ENCODE results near the gene KATNB1.
A peak's percentile ranks its signal among the peaks of the same experiment; 100 is the strongest.

The KATNB1 gene

DNA sequence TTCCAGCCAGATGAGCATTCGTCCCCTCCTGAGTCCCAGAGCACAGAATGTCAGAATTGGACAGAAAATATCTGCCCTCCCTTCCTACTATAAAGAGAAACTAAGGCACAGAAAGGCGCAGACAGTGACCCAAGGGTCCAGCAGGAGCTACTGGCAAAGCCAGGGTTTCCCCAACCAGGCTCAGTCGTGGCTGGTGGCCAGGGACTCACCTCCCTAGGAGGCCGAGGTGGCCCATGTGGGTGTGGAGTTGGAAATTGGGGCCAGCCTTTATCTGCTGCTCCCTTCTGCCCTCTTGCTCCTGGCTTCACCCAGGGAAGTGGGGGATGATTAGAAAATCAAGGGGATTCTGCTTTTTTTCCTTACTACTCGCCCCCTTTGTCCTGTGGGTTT lies 39.9 kb upstream of the KATNB1 start:
- no peak for DNase-seq (ENCODE audit: low spot score in 2 of 2)
- Mint-ChIP-seq H3K4me3 (no peak overlapping the region), H3K9me3 (no peaks in the 10 kb centered on the region), H3K27ac (peak overlapping the region; percentile 60), H3K27me3 (no peaks in the 10 kb centered on the region), H3K4me1 (peaks cover 8% of the 10 kb centered on the region), H3K36me3 (no peaks in the 10 kb centered on the region)
- ATAC-seq (ENCODE audit: low read depth): no peak

DNA sequence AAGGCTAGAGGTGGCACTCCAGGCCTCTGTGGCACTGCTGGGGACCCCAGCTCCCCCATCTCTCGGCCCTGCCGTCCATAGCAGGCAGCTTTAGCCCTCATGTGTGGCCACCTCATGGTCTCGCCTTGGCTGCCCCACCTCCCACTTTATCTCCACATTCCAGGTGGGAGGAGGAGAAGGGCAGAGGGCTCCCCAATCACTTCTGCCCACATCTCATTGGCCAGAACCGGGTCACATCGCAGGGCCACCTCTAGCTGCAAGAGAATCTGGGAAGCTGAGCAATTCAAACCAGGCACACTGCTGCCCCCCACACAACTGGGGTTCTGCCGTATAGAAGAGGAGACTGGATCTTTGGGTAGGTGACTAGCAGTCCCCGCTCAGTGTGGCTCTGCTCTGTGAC lies 39.3 kb upstream of the KATNB1 start:
- Mint-ChIP-seq H3K27ac (no peak overlapping the region), H3K4me3 (no peak overlapping the region), H3K9me3 (no peaks in the 10 kb centered on the region), H3K27me3 (no peaks in the 10 kb centered on the region), H3K36me3 (no peaks in the 10 kb centered on the region), H3K4me1 (peaks cover 5% of the 10 kb centered on the region)
- ATAC-seq (ENCODE audit: low read depth) (no peak), DNase-seq (ENCODE audit: low spot score in 2 of 2) (no peak)

DNA sequence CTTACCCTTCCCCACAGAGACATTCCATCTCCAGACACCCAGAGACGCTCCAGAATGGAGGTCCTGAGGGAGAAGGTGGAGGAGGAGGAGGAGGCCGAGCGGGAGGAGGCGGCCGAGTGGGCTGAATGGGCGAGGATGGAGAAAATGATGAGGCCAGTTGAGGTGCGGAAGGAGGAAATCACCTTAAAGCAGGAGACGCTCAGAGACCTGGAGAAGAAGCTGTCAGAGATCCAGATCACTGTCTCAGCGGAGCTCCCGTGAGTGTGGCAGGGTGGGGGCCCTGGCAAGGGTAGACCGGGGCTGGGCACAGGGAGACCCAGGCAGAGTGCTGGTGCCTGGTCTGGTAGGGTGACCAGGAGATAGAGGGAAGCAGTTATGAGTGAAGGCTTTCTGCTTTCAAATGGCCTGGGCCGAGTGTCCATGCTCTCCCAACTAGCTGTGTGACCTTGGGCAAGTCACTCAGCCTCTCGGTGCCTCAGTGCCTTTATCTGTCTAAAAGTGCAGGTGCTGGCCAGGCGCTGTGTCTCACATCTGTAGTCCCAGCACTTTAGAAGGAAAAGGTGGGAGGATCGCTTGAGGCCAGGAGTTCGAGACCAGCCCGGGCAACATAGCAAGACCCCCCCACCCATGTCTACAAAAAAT lies 37.6 kb upstream of the KATNB1 start:
- H3K27me3 Mint-ChIP-seq: no peaks in the 10 kb centered on the region
- H3K27ac Mint-ChIP-seq: no peak overlapping the region
- no peak overlapping the region for H3K4me3 Mint-ChIP-seq
- ATAC-seq (ENCODE audit: low read depth): no peak
- peaks cover 5% of the 10 kb centered on the region for H3K4me1 Mint-ChIP-seq
- DNase-seq (ENCODE audit: low spot score in 2 of 2): no peak
- no peaks in the 10 kb centered on the region for H3K36me3 Mint-ChIP-seq
- no peaks in the 10 kb centered on the region for H3K9me3 Mint-ChIP-seq

DNA sequence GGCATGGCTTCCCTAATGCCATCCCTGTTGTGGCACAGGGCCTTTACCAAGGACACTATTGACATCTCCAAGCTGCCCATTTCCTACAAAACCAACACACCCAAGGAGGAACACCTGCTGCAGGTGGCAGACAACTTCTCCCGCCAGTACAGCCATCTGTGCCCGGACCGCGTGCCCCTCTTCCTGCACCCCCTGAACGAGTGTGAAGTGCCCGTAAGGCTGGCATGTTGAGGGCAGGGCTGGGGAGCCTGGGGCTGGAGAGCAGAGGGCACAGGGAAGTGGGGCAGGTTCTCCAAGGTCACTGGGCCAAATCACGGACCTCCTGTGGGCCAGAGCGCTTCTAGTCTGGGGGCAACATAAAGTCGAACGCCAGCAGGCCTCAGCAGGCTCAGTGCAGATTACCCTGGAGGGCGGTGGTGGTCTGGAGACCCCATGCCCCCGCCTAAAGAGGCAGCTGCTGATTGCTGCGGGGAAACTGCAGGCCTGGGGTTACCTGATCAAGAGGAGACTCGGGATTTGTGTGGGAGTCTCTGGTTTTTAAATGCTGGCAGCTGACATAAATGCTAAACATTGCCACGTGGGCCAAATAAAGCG lies 36.7 kb upstream of the KATNB1 start:
- H3K27ac Mint-ChIP-seq: no peak overlapping the region
- H3K36me3 Mint-ChIP-seq: no peaks in the 10 kb centered on the region
- H3K4me1 Mint-ChIP-seq: peaks cover 5% of the 10 kb centered on the region
- no peak for DNase-seq (ENCODE audit: low spot score in 2 of 2)
- no peaks in the 10 kb centered on the region for H3K27me3 Mint-ChIP-seq
- no peaks in the 10 kb centered on the region for H3K9me3 Mint-ChIP-seq
- no peak overlapping the region for H3K4me3 Mint-ChIP-seq
- ATAC-seq (ENCODE audit: low read depth): no peak

DNA sequence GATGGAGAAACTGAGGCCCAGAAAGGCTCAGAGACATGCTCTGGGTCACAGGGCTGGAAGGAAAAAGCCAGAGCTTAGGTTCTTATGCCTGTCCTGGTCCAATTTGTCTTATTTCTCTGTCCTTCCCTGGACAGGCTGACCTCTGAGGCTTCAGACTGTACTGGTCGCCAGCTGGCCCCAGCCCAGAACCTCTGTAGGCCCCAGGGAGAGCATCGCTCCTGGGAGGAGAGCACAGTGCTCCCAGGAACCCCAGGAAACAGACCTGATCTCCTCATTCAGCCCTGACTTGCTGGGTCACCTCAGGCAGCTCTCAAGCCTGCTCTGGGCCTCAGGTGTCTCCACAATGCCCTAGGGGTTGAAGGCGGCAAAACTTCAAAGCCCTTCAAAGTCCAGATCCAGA lies 36.1 kb upstream of the KATNB1 start:
- ATAC-seq (ENCODE audit: low read depth): no peak

DNA sequence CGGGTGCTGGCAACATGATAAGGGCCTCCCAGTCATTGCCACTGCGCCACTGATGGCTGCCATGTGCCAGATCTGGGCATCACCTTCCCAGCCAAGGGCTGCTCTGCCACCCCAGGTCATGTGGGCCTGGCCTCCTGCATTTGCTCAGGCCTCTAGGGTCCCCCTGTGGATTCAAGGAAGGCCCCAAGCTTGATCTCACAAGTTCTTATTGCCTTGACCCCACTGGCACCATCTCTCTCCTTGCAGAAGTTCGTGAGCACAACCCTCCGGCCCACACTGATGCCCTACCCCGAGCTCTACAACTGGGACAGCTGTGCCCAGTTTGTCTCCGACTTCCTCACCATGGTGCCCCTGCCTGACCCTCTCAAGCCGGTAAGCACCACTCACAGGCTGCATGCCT lies 35.7 kb upstream of the KATNB1 start:
- Mint-ChIP-seq H3K36me3 (no peaks in the 10 kb centered on the region), H3K27me3 (no peaks in the 10 kb centered on the region), H3K27ac (no peak overlapping the region), H3K4me1 (peaks cover 2% of the 10 kb centered on the region), H3K9me3 (no peaks in the 10 kb centered on the region), H3K4me3 (no peak overlapping the region)
- no peak for ATAC-seq (ENCODE audit: low read depth)
- DNase-seq (ENCODE audit: low spot score in 2 of 2): no peak

More for the DNA sequence above, 36.1 kb upstream of the KATNB1 start:
- Mint-ChIP-seq H3K36me3 (no peaks in the 10 kb centered on the region), H3K4me3 (no peak overlapping the region), H3K9me3 (no peaks in the 10 kb centered on the region), H3K4me1 (peaks cover 5% of the 10 kb centered on the region), H3K27me3 (no peaks in the 10 kb centered on the region), H3K27ac (no peak overlapping the region)
- DNase-seq (ENCODE audit: low spot score in 2 of 2): no peak

DNA sequence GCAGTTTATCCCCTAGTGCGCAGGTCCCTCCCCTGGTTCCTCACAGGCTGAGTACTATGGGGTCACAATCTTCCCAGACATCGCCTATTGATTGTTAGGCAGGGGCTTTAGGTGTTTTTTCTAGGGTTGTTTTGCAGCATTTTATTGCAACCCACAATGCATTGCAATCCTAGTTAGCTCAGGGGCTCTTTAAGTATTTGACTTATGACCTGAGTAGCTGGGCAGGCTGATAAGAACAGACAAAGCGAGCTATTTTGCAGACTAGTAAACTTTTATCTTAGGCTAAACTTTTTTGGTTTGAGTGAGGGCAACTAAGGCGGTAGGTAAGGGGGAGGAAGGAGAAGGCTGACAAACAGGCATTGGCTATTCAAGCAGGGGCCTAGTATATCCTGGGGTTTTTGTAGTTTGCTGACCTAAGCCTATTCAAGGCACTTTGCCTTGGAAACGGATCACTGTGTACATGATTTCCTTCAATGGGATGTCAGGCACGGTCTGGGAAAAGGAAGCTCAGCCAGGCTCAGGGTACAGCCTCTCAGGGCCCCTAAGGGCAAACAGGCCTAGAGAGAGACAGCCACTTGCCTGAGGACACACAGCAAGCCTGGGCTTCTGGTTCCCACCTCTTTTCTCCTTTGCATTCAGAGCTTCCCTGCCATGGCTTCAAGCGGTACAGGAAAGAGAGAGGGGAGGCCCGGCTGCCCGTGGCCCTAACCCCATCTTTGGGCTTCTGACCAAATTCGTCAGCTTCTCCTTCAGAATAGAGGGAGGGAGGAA lies 34.6 kb upstream of the KATNB1 start:
- H3K27me3 Mint-ChIP-seq: peaks cover 7% of the 10 kb centered on the region
- no peak for DNase-seq (ENCODE audit: low spot score in 2 of 2)
- H3K4me1 Mint-ChIP-seq: no peaks in the 10 kb centered on the region
- ATAC-seq (ENCODE audit: low read depth): no peak
- no peak overlapping the region for H3K27ac Mint-ChIP-seq
- H3K4me3 Mint-ChIP-seq: no peak overlapping the region
- H3K9me3 Mint-ChIP-seq: no peaks in the 10 kb centered on the region
- no peaks in the 10 kb centered on the region for H3K36me3 Mint-ChIP-seq

DNA sequence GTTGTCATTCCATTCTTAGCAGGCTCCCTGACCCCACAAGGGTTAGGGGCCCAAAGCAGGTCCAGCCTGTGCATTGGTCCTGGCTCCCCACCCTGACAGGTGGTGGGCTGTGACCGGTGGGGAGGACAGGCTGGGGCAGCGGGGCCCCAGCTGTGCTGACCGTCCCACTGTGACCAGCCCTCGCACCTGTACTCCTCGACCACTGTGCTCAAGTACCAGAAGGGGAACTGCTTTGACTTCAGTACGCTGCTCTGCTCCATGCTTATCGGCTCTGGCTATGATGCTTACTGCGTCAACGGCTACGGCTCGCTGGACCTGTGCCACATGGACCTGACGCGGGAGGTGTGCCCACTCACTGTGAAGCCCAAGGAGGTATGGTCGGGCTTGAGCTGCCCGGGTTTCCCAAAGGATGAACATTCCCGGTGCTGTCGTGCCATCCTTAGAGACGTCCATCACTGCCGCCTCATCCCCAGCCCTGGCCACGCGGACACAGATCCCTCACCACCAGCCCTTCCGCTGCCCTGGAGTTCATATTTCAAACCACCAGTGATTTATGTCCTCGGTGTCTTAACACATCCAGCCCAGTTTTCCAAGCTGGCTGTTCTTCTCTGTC lies 33.7 kb upstream of the KATNB1 start:
- no peak for ATAC-seq (ENCODE audit: low read depth)
- Mint-ChIP-seq H3K9me3 (peaks cover 3% of the 10 kb centered on the region), H3K27ac (no peak overlapping the region), H3K4me3 (no peak overlapping the region), H3K36me3 (peaks cover 4% of the 10 kb centered on the region), H3K4me1 (no peaks in the 10 kb centered on the region), H3K27me3 (peaks cover 14% of the 10 kb centered on the region)
- no peak for DNase-seq (ENCODE audit: low spot score in 2 of 2)

DNA sequence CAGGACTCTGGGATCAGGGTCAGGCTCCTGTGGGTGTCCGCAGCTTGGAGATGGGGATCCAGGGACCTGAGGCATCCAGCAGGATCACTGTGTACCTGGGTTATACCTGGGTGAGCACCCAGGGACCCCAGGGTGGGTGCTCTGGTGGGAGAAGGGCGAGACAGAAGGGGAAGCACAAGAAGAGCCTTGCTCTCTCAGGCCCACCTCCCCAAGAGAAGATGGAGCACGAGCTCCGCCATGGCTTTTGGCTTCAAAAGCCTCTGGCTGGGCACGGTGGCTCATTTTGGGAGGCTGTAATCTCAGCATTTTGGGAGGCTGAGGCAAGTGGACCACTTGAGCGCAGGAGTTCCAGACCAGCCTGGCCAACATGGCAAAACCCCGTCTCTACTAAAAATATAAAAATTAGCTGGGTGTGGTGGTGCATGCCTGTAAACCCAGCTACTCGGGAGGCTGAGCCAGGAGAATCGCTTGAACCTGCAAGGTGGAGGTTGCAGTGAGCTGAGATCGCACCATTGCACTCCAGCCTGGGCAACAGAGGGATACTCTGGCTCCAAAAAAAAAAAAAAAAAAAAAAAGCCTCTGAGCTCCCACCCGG lies 32.1 kb upstream of the KATNB1 start:
- Mint-ChIP-seq H3K4me1 (no peaks in the 10 kb centered on the region), H3K36me3 (peaks cover 5% of the 10 kb centered on the region), H3K27me3 (peaks cover 14% of the 10 kb centered on the region), H3K27ac (no peak overlapping the region), H3K4me3 (no peak overlapping the region), H3K9me3 (peaks cover 4% of the 10 kb centered on the region)
- DNase-seq (ENCODE audit: low spot score in 2 of 2) (no peak), ATAC-seq (ENCODE audit: low read depth) (no peak)

DNA sequence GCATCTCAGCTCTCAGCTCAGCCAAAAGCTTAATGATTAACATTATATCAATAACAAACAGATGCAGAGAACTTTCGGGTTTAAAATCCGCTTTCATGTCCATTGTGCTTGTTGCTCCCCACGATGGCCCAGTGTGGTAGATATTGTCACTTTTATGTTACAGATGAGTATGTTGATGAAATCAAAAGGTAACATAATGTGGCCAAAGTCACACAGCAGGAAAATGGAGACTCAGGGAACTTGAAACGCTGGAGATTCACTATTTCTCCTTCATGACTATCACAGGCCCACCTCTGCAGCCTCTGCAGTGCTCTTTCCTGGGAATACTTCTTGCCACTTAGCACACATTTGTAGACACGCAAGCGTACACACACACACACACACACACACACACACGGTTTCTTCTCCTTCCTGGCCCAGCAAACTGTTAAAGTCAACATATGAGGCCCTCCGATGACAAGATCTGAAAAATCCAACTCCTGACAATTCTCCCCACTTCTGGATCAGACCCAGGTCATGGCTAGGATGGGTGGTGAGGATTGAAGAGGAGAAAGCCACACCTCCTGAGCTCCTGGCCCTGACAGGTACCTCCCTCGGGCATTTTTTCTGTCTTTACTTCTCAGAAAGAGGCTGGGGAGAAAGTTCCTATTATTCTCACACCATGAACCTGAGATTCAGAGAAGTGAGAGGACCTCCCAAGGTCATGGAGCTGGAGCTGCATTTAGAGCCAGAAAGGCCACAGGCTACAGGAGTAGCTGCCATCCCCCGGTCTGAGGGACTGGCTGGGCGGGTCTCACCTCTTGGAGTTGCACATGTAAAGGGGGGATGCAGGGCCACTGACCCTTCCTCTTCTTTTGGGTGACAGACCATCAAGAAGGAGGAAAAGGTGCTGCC lies 31.3 kb upstream of the KATNB1 start:
- no peak for ATAC-seq (ENCODE audit: low read depth)
- Mint-ChIP-seq H3K4me3 (no peak overlapping the region), H3K27ac (no peak overlapping the region), H3K9me3 (peaks cover 4% of the 10 kb centered on the region), H3K36me3 (peaks cover 5% of the 10 kb centered on the region), H3K27me3 (peaks cover 14% of the 10 kb centered on the region), H3K4me1 (no peaks in the 10 kb centered on the region)
- DNase-seq (ENCODE audit: low spot score in 2 of 2): no peak

DNA sequence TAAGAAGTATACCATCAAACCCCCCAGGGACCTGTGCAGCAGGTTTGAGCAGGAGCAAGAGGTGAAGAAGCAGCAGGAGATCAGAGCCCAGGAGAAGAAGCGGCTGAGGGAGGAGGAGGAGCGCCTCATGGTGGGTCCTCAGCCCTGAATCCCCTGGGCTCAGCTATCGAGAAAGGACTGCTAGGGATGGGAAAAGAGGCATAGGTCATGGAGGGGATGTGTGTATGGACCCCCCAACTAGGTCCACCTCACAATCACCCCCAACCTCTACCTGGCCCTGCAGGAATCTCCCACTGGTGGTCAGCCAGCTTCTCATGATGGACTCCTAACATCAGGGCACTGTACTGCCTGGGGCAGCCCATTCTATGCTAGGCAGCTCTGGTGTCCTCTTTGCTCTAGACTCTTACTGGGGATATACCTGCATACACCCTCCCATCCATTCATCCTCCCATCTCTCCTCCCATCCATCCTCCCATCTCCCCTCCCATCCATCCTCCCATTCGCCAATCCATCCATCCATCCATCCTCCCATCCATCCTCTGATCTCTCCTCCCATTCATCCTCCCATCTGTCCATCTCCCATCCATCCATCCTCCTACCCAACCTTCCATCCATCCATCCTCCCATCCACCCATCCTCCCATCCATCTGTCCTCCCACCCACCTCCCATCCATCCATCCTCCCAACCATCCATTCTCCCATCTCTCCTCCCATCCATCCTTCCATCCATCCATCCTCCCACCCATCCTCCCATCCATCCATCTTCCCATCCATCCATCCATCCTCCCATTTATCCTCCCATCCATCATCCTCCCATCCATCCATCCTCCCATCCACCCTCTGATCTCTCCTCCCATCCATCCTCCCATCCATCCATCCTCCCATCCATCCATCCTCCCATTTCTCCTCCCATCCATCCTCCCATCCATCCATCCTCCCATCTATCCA lies 30.4 kb upstream of the KATNB1 start:
- H3K9me3 Mint-ChIP-seq: peaks cover 4% of the 10 kb centered on the region
- H3K27ac Mint-ChIP-seq: no peak overlapping the region
- peaks cover 14% of the 10 kb centered on the region for H3K27me3 Mint-ChIP-seq
- no peaks in the 10 kb centered on the region for H3K4me1 Mint-ChIP-seq
- DNase-seq (ENCODE audit: low spot score in 2 of 2): no peak
- no peak overlapping the region for H3K4me3 Mint-ChIP-seq
- ATAC-seq (ENCODE audit: low read depth): no peak
- H3K36me3 Mint-ChIP-seq: peaks cover 5% of the 10 kb centered on the region

DNA sequence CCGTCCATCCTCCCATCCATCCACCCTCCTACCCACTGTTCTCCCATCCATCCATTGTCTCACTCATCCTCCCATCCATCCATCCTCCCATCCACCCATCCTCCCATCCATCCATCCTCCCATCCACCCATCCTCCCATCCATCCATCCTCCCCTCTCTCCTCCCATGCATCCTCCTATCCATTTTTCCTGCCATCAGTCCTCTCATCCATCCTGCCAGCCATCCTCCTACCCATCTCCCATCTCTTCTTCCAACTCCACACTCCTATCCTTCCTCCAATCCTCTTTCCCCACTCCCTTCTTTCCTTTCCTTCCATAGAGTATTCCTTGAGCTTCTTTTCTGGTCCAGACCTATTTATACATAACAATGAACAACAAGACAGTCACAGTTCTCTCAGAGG lies 28.9 kb upstream of the KATNB1 start:
- ATAC-seq (ENCODE audit: low read depth): no peak
- no peak overlapping the region for H3K4me3 Mint-ChIP-seq
- peaks cover 14% of the 10 kb centered on the region for H3K27me3 Mint-ChIP-seq
- H3K9me3 Mint-ChIP-seq: peaks cover 4% of the 10 kb centered on the region
- DNase-seq (ENCODE audit: low spot score in 2 of 2): no peak
- peaks cover 5% of the 10 kb centered on the region for H3K36me3 Mint-ChIP-seq
- H3K4me1 Mint-ChIP-seq: no peaks in the 10 kb centered on the region
- no peak overlapping the region for H3K27ac Mint-ChIP-seq

Data from memory B cell (primary cell).